ENCODE results near the gene CDH4.

The CDH4 gene

GRCh38 chr20:61859767-61860166 lies 607.7 kb downstream of the CDH4 start:
- no peak for TF ChIP-seq CTCF (IDR thresholded peaks at IDR 0.05; ENCODE audit: low read depth, low read length)
- no peak overlapping the region for H3K4me3 ChIP-seq (ENCODE audit: low read depth, low read length)
- in situ Hi-C loops (cut with HindIII; ENCODE audit: low sequenced_read_pairs), result no loop called here
- DNase-seq (ENCODE audit: low read depth, low spot score), result no peak

DNA sequence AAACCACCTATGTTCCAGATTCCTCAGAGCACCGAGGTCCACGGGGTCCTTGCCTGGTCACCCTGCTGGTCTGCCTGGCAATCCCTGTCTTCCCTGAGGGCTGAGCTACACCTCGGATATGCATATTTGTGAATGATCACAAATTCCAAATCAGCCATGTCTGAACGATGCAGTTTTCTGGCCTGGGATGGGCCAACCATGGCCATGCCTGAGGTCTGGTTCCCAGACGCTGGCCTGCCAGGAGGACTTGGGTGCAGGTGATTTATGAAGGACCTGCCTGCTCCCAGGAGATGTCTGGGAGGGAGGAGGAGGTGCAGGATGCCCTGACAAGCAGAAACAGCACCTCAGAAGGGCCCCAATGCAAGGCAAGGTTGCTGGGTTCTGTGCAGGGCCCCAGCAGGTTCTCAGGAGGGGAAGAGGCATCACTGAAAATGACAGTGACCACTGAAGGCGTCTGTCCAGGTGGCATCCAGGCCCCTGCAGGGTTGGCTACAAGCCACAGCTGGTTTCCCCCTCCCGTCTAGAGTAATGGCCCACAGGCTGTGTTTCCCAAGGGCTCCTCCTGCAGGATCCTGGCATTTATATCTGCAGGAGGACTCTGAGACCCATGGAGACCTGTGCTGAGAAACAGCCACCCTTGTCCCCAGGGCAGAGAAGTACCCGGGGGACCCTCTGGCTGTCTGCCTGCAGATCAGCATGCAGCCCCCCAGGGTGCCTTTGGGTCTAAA lies 608.4 kb downstream of the CDH4 start:
- H3K4me3 ChIP-seq (ENCODE audit: low read depth, low read length), result no peak overlapping the region
- TF ChIP-seq CTCF (IDR thresholded peaks at IDR 0.05; ENCODE audit: low read depth, low read length), result no peak
- in situ Hi-C loops (cut with HindIII; ENCODE audit: low sequenced_read_pairs), result no loop called here
- no peak for DNase-seq (ENCODE audit: low read depth, low spot score)

- H3K4me3 ChIP-seq (ENCODE audit: low read depth, low read length), result no peak overlapping the region
- no peak for DNase-seq (ENCODE audit: low read depth, low spot score)
- TF ChIP-seq CTCF (IDR thresholded peaks at IDR 0.05; ENCODE audit: low read depth, low read length), result no peak
- in situ Hi-C loops (cut with HindIII; ENCODE audit: low sequenced_read_pairs), result no loop called here
These were observed 609.2 kb downstream of the CDH4 start for GRCh38 chr20:61861054-61861841.

DNA sequence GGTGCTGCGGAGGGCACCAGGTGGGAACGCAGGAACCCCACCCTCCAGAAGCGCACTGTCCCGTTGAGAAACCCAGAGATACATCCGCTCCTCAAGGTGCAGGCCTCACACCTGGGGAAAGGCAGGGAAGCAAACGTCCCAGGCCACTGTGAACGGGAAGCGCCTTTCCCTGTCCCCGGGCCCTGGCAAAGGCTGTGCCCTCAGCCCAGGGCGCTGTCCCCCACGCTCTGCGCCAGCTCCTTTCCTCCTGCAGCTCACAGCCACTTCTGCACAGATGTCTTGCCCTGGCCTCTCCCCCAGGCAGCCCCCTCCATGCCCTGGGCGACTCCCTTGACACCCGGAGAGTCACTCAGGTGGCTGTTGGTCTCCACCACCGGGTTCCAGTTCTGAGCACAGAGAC lies 609.8 kb downstream of the CDH4 start:
- in situ Hi-C loops (cut with HindIII; ENCODE audit: low sequenced_read_pairs), result no loop called here
- DNase-seq (ENCODE audit: low read depth, low spot score), result no peak
- no peak overlapping the region for H3K4me3 ChIP-seq (ENCODE audit: low read depth, low read length)
- TF ChIP-seq CTCF (IDR thresholded peaks at IDR 0.05; ENCODE audit: low read depth, low read length), result no peak

- DNase-seq (ENCODE audit: low read depth, low spot score), result no peak
- no peak for TF ChIP-seq CTCF (IDR thresholded peaks at IDR 0.05; ENCODE audit: low read depth, low read length)
- in situ Hi-C loops (cut with HindIII; ENCODE audit: low sequenced_read_pairs), result no loop called here
These were observed 610.8 kb downstream of the CDH4 start for GRCh38 chr20:61862881-61863280.

GRCh38 chr20:61864481-61864880 lies 612.4 kb downstream of the CDH4 start:
- TF ChIP-seq CTCF (IDR thresholded peaks at IDR 0.05; ENCODE audit: low read depth, low read length), result no peak
- in situ Hi-C loops (cut with HindIII; ENCODE audit: low sequenced_read_pairs), result no loop called here
- H3K4me3 ChIP-seq (ENCODE audit: low read depth, low read length), result no peak overlapping the region
- no peak for DNase-seq (ENCODE audit: low read depth, low spot score)

More at GRCh38 chr20:61862881-61863280, 610.8 kb downstream of the CDH4 start:
- no peak overlapping the region for H3K4me3 ChIP-seq (ENCODE audit: low read depth, low read length)

All from astrocyte of the spinal cord (primary cell).